SK-N-SH treated with all-trans-retinoic acid at 6 μM for 48 hours (cell line): ENCODE measurements around the gene ST6GALNAC2.

Source experiments
- ATAC-seq: fragments of 200-7000 bp; cut with Tn5 transposase; 3 replicates; pipeline ENCODE4 v1.9.1; 2020; ENCODE audit warnings: mild to moderate bottlenecking, moderate library complexity
- ARNTL ChIP-seq: fragments of 450-650 bp; formaldehyde crosslinking; IDR thresholded peaks from 2 replicates; pipeline ENCODE4 v1.5.0; 2020; ENCODE audit warnings: low read depth, mild to moderate bottlenecking, moderate library complexity, borderline replicate concordance
- BACH2 ChIP-seq: fragments of 250-450 bp; sonication (Bioruptor Pico); IDR thresholded peaks from 2 replicates; pipeline ENCODE4 v1.9.0; 2021; ENCODE audit warnings: mild to moderate bottlenecking, borderline replicate concordance
- CSDC2 ChIP-seq: fragments of 250-450 bp; sonication (Bioruptor Pico); IDR thresholded peaks from 2 replicates; pipeline ENCODE4 v1.5.0; 2020; ENCODE audit warnings: mild to moderate bottlenecking, moderate library complexity
- CSRNP3 ChIP-seq: fragments of 250-450 bp; sonication (Bioruptor Pico); IDR thresholded peaks from 2 replicates; pipeline ENCODE4 v1.5.1; 2021; ENCODE audit warnings: mild to moderate bottlenecking, moderate library complexity
- ESRRG ChIP-seq: fragments of 250-450 bp; sonication (Bioruptor Pico); IDR thresholded peaks from 2 replicates; pipeline ENCODE4 v1.6.1; 2021; ENCODE audit warnings: mild to moderate bottlenecking
- ISL1 ChIP-seq: fragments of 250-450 bp; sonication (Bioruptor Pico); IDR thresholded peaks from 2 replicates; pipeline ENCODE4 v2.1.2; 2022; ENCODE audit warnings: mild to moderate bottlenecking, moderate library complexity
- OSR1 ChIP-seq: fragments of 250-450 bp; sonication (Bioruptor Pico); IDR thresholded peaks from 2 replicates; pipeline ENCODE4 v1.8.0; 2022; ENCODE audit warnings: moderate library complexity, mild to moderate bottlenecking, inconsistent platforms
- POU6F1 ChIP-seq: fragments of 250-450 bp; sonication (Bioruptor Pico); IDR thresholded peaks from 2 replicates; pipeline ENCODE4 v1.8.0; 2021; ENCODE audit warnings: low read depth, mild to moderate bottlenecking, moderate library complexity, borderline replicate concordance
- PPARA ChIP-seq: fragments of 250-450 bp; sonication (Bioruptor Pico); IDR thresholded peaks from 2 replicates; pipeline ENCODE4 v1.5.0; 2020; ENCODE audit warnings: mild to moderate bottlenecking, borderline replicate concordance
- RARB ChIP-seq: fragments of 250-450 bp; sonication (Bioruptor Pico); IDR thresholded peaks from 2 replicates; pipeline ENCODE4 v1.8.0; 2021; ENCODE audit warnings: mild to moderate bottlenecking, moderate library complexity
- TCF4 ChIP-seq: fragments of 250-450 bp; sonication (Bioruptor Pico); IDR thresholded peaks from 2 replicates; pipeline ENCODE4 v1.8.0; 2021; ENCODE audit warnings: mild to moderate bottlenecking, moderate library complexity, borderline replicate concordance
- TOX ChIP-seq: fragments of 250-450 bp; sonication (Bioruptor Pico); IDR thresholded peaks from 2 replicates; pipeline ENCODE4 v1.8.0; 2021; ENCODE audit warnings: mild to moderate bottlenecking, moderate library complexity, borderline replicate concordance
- ZC3H10 ChIP-seq: fragments of 250-450 bp; sonication (Bioruptor Pico); IDR thresholded peaks from 2 replicates; pipeline ENCODE4 v1.5.1; 2021; ENCODE audit warnings: mild to moderate bottlenecking, moderate library complexity
- ZFP30 ChIP-seq: fragments of 450-650 bp; formaldehyde crosslinking; IDR thresholded peaks from 2 replicates; pipeline ENCODE4 v1.5.0; 2022; ENCODE audit warnings: mild to moderate bottlenecking, moderate library complexity
- ZNF565 ChIP-seq: fragments of 450-650 bp; formaldehyde crosslinking; conservative IDR thresholded peaks from 2 replicates; pipeline ENCODE4 v1.5.0; 2020; ENCODE audit warnings: low read depth, mild to moderate bottlenecking, moderate library complexity
- ZNF70 ChIP-seq: fragments of 450-650 bp; formaldehyde crosslinking; IDR thresholded peaks from 2 replicates; pipeline ENCODE4 v1.5.0; 2020; ENCODE audit warnings: mild to moderate bottlenecking, moderate library complexity
- ZNF8 ChIP-seq: fragments of 450-650 bp; formaldehyde crosslinking; IDR thresholded peaks from 2 replicates; pipeline ENCODE4 v1.5.0; 2020; ENCODE audit warnings: mild to moderate bottlenecking, moderate library complexity
- TF ChIP-seq, protein P1 (sequence below): fragments of 250-450 bp; sonication (Bioruptor Pico); IDR thresholded peaks from 2 replicates; pipeline ENCODE4 v1.5.0; 2020; ENCODE audit warnings: mild to moderate bottlenecking, moderate library complexity
- TF ChIP-seq, protein P2 (sequence below): fragments of 250-450 bp; sonication (Bioruptor Pico); IDR thresholded peaks from 2 replicates; pipeline ENCODE4 v1.8.0; 2020; ENCODE audit warnings: mild to moderate bottlenecking, moderate library complexity, borderline replicate concordance
- TF ChIP-seq, protein P3 (sequence below): fragments of 250-450 bp; sonication (Bioruptor Pico); IDR thresholded peaks from 2 replicates; pipeline ENCODE4 v1.5.1; 2020; ENCODE audit warnings: low read depth, mild to moderate bottlenecking, moderate library complexity

ST6GALNAC2 gene

GRCh38 chr17:76630151-76630550, 44.5 kb upstream of the ST6GALNAC2 start:
- TF ChIP-seq OSR1 (CRISPR knock-in tag) = no peak
- TF ChIP-seq, all 23 proteins: peak for 0
- ATAC-seq = no peak

- ATAC-seq = no peak
- TF ChIP-seq BACH2 = no peak
- no peak for TF ChIP-seq ZNF70 (CRISPR knock-in tag)
- TF ChIP-seq ARNTL (CRISPR knock-in tag) = no peak
- no peak for TF ChIP-seq TCF4
- TF ChIP-seq, protein P1, sequence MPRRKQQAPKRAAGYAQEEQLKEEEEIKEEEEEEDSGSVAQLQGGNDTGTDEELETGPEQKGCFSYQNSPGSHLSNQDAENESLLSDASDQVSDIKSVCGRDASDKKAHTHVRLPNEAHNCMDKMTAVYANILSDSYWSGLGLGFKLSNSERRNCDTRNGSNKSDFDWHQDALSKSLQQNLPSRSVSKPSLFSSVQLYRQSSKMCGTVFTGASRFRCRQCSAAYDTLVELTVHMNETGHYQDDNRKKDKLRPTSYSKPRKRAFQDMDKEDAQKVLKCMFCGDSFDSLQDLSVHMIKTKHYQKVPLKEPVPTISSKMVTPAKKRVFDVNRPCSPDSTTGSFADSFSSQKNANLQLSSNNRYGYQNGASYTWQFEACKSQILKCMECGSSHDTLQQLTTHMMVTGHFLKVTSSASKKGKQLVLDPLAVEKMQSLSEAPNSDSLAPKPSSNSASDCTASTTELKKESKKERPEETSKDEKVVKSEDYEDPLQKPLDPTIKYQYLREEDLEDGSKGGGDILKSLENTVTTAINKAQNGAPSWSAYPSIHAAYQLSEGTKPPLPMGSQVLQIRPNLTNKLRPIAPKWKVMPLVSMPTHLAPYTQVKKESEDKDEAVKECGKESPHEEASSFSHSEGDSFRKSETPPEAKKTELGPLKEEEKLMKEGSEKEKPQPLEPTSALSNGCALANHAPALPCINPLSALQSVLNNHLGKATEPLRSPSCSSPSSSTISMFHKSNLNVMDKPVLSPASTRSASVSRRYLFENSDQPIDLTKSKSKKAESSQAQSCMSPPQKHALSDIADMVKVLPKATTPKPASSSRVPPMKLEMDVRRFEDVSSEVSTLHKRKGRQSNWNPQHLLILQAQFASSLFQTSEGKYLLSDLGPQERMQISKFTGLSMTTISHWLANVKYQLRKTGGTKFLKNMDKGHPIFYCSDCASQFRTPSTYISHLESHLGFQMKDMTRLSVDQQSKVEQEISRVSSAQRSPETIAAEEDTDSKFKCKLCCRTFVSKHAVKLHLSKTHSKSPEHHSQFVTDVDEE (CRISPR knock-in tag) = no peak
- no peak for TF ChIP-seq ZNF8 (CRISPR knock-in tag)
- TF ChIP-seq ESRRG (CRISPR knock-in tag) = no peak
- no peak for TF ChIP-seq ZFP30 (CRISPR knock-in tag)
These were observed 41.9 kb upstream of the ST6GALNAC2 start for GRCh38 chr17:76627510-76627909.

DNA sequence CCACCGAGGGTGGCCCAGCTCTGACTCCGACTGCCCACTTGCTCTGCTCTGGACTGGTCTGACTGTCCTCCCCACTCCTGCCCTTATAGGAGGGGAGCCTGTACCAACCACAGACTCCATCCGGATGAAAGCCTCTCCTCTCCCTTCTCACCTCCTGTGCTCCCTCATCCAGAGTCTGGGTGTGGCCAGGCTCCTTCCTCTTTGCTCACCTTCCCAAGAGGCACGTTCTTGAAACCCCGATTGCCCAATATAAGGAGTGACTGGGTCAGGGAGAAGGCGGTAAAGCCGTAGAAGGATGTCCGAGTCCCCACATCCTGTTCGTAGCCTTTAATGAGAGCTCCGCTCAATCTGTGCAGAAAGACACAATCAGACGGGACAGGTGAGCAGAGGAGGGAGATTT, 40.8 kb upstream of the ST6GALNAC2 start:
- TF ChIP-seq ZNF8 (CRISPR knock-in tag) = no peak
- TF ChIP-seq RARB (CRISPR knock-in tag) = no peak
- no peak for TF ChIP-seq ZNF565
- no peak for TF ChIP-seq ZFP30 (CRISPR knock-in tag)
- ATAC-seq = no peak

GRCh38 chr17:76625496-76625895, 39.8 kb upstream of the ST6GALNAC2 start:
- no peak for TF ChIP-seq CSDC2 (CRISPR knock-in tag)
- TF ChIP-seq, protein P2, sequence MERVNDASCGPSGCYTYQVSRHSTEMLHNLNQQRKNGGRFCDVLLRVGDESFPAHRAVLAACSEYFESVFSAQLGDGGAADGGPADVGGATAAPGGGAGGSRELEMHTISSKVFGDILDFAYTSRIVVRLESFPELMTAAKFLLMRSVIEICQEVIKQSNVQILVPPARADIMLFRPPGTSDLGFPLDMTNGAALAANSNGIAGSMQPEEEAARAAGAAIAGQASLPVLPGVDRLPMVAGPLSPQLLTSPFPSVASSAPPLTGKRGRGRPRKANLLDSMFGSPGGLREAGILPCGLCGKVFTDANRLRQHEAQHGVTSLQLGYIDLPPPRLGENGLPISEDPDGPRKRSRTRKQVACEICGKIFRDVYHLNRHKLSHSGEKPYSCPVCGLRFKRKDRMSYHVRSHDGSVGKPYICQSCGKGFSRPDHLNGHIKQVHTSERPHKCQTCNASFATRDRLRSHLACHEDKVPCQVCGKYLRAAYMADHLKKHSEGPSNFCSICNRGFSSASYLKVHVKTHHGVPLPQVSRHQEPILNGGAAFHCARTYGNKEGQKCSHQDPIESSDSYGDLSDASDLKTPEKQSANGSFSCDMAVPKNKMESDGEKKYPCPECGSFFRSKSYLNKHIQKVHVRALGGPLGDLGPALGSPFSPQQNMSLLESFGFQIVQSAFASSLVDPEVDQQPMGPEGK (CRISPR knock-in tag) = no peak
- no peak for TF ChIP-seq ZFP30 (CRISPR knock-in tag)
- no peak for TF ChIP-seq PPARA (CRISPR knock-in tag)
- TF ChIP-seq, all 23 proteins: peak for 0
- no peak for ATAC-seq

- peak; percentile 80 for TF ChIP-seq ISL1 (CRISPR knock-in tag)
- no peak for TF ChIP-seq OSR1 (CRISPR knock-in tag)
- TF ChIP-seq ZC3H10 (CRISPR knock-in tag) = no peak
- peak; percentile 52; the same call in 1 of the 2 replicates for TF ChIP-seq TOX (CRISPR knock-in tag)
- TF ChIP-seq, protein P3, sequence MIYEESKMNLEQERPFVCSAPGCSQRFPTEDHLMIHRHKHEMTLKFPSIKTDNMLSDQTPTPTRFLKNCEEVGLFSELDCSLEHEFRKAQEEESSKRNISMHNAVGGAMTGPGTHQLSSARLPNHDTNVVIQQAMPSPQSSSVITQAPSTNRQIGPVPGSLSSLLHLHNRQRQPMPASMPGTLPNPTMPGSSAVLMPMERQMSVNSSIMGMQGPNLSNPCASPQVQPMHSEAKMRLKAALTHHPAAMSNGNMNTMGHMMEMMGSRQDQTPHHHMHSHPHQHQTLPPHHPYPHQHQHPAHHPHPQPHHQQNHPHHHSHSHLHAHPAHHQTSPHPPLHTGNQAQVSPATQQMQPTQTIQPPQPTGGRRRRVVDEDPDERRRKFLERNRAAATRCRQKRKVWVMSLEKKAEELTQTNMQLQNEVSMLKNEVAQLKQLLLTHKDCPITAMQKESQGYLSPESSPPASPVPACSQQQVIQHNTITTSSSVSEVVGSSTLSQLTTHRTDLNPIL (CRISPR knock-in tag) = 0 out of 2 replicates have a peak, but pooled peaks have one; percentile 43
- no peak for TF ChIP-seq BACH2
- ATAC-seq = peak; percentile 97
These were observed 37.8 kb upstream of the ST6GALNAC2 start for GRCh38 chr17:76623271-76624146.

DNA sequence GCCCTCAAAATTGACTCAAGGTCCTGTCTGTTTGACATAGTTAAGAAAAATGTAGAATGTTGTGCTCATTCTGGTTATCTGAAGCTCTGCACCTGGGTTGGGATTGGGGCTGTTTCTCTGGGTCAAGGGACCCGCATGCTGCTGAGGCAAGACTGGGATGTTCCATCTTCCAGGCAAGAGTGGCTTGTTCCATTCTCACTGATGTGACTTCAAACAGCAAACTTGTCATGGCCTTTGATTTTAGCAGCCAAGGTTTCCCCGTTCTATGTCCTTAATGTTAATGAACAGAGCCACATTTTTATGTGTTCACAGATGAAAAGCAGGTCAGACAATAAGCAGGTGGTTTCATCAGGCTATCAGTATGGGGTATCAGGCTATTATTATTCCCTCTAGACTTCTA, 32.2 kb upstream of the ST6GALNAC2 start:
- no peak for ATAC-seq
- TF ChIP-seq, protein P3 (CRISPR knock-in tag) = no peak
- no peak for TF ChIP-seq CSRNP3
- TF ChIP-seq POU6F1 (CRISPR knock-in tag) = no peak
- no peak for TF ChIP-seq ZFP30 (CRISPR knock-in tag)
- TF ChIP-seq, protein P2 (CRISPR knock-in tag) = no peak
